ENCODE measurements around the gene NFAT5.
"Not testable (repeated sequence)": the region's sequence is repeated elsewhere in the genome, so short reads cannot be mapped to it uniquely, and the experiment has no call there.

The NFAT5 gene

GRCh38 chr16:69707920-69708683, 142.3 kb downstream of the NFAT5 start:
- DNase-seq = no peak

GRCh38 chr16:69709456-69710084, 143.8 kb downstream of the NFAT5 start:
- DNase-seq = no peak

GRCh38 chr16:69711115-69711740, 145.5 kb downstream of the NFAT5 start:
- no peak for DNase-seq

GRCh38 chr16:69712277-69712676, 146.5 kb downstream of the NFAT5 start:
- no peak for DNase-seq

GRCh38 chr16:69712914-69713581, 147.3 kb downstream of the NFAT5 start:
- DNase-seq = no peak

- no peak for DNase-seq
Observed at GRCh38 chr16:69717066-69717465, 151.3 kb downstream of the NFAT5 start.

- no peak for DNase-seq
Observed at GRCh38 chr16:69718111-69718764, 152.5 kb downstream of the NFAT5 start.

GRCh38 chr16:69720822-69721430, 155.2 kb downstream of the NFAT5 start:
- DNase-seq = no peak

- DNase-seq = no peak
Observed at GRCh38 chr16:69721441-69721957, 155.7 kb downstream of the NFAT5 start.

- no peak for DNase-seq
Observed at GRCh38 chr16:69724414-69724873, 158.7 kb downstream of the NFAT5 start.

GRCh38 chr16:69724981-69725479, 159.3 kb downstream of the NFAT5 start:
- DNase-seq = no peak

- no peak for DNase-seq
Observed at GRCh38 chr16:69725480-69726312, 159.9 kb downstream of the NFAT5 start.

- peak; percentile 88 for DNase-seq
Observed at GRCh38 chr16:69726313-69727060, 160.7 kb downstream of the NFAT5 start, which contains the start of gene NQO1. TSS of gene NQO1 (minus strand) at chr16:69726560. CDS start at chr16:69726439, 121 bp downstream.

- DNase-seq = no peak
Observed at GRCh38 chr16:69727916-69728270, 162.1 kb downstream of the NFAT5 start.

GRCh38 chr16:69729030-69729429, 163.3 kb downstream of the NFAT5 start:
- not testable (repeated sequence) for DNase-seq

GRCh38 chr16:69731280-69731679, 165.5 kb downstream of the NFAT5 start:
- not testable (repeated sequence) for DNase-seq

GRCh38 chr16:69732101-69732500, 166.3 kb downstream of the NFAT5 start:
- DNase-seq = no peak

- no peak for DNase-seq
Observed at GRCh38 chr16:69741519-69741918, 175.8 kb downstream of the NFAT5 start.

- no peak for DNase-seq
Observed at GRCh38 chr16:69741951-69742904, 176.5 kb downstream of the NFAT5 start.

Data from stimulated activated CD4-positive, alpha-beta T cell treated with anti-CD3 and anti-CD28 coated beads, Interleukin-4, amount 100 ng/mL, for 1 hour (primary cell).